HepG2 (cell line): ENCODE data around the gene DGAT2. TPM values are rescaled to one million over a fixed set of nuclear protein-coding genes. Genes with fewer than 3 reads are reported as not detected.

Experiments used
- ATAC-seq: fragments of 200-7000 bp; cut with Tn5 transposase; 3 replicates; pipeline ENCODE4 v1.9.1; 2020; ENCODE audit warnings: mild to moderate bottlenecking, moderate library complexity
- BruUV-seq: library from RNA; stranded (reverse); fragments of 400-500 nt; replicated peaks from 2 replicates; lab custom pipeline; 2021; lab: Mats Ljungman, UMichigan
- CTCF ChIA-PET: fragments of 300-600 bp; formaldehyde crosslinking; extraction: SDS; loops from one replicate; lab custom pipeline; 2021; ENCODE audit warnings: low total read pairs, inconsistent platforms, low intra/inter-chr PET ratio; lab: Yijun Ruan, JAX
- POLR2A ChIA-PET: fragments of 350-600 bp; sonication (Branson Sonifier 250); formaldehyde crosslinking; loops from one replicate; lab custom pipeline; 2020; ENCODE audit warnings: antibody characterized with exemption, inconsistent platforms; lab: Yijun Ruan, JAX
- DNase-seq: peaks from one replicate; pipeline ENCODE4 v3.0.0-alpha.2; 2015; ENCODE audit warnings: low spot score
- FAIRE-seq: peaks from 3 replicates; lab custom pipeline; 2011; peaks lifted over from hg19 to GRCh38; lab: Jason Lieb, UNC
- H2AFZ ChIP-seq: one replicate; pipeline ENCODE4 v1.6.1; 2011; ENCODE audit warnings: low read length, inconsistent platforms
- H3K27ac ChIP-seq: fragments of 300-600 bp; 3 replicates; pipeline ENCODE4 v1.8.0; 2011; ENCODE audit warnings: mixed run types, mild to moderate bottlenecking, mixed read lengths, low read length, inconsistent platforms; ENCODE audit not compliant: insufficient read depth; ENCODE audit errors: extremely low read length
- H3K27me3 ChIP-seq, 2 experiments: fragments of 200-600 bp in 1 of 2; 2 replicates in 1 of 2; 3 replicates in 1 of 2; pipeline versions ENCODE4 v1.6.0 to v1.8.0; 2011; ENCODE audit warnings: low read length in 2 of 2, mild to moderate bottlenecking in 2 of 2, moderate library complexity in 2 of 2, inconsistent platforms in 1 of 2; ENCODE audit not compliant: insufficient read depth in 2 of 2, control insufficient read depth in 1 of 2
- H3K36me3 ChIP-seq, 2 experiments: fragments of 200-600 bp in 1 of 2; replicated peaks in 1 of 2; 2 replicates in 1 of 2; 3 replicates in 1 of 2; pipeline versions ENCODE4 v1.5.1 to v1.8.0; 2011; ENCODE audit warnings: low read length in 2 of 2, inconsistent platforms in 1 of 2; ENCODE audit not compliant: insufficient read depth in 2 of 2, control insufficient read depth in 1 of 2
- H3K4me1 ChIP-seq: 2 replicates; pipeline ENCODE4 v1.5.1; 2012; ENCODE audit warnings: low read length, inconsistent platforms; ENCODE audit not compliant: insufficient read depth
- H3K4me2 ChIP-seq: 2 replicates; pipeline ENCODE4 v1.6.0; 2011; ENCODE audit warnings: low read depth, low read length, inconsistent platforms
- H3K4me3 ChIP-seq, 3 experiments: fragments of 200-600 bp in 1 of 3; sonication (generic), shearing (Covaris generic) in 1 of 3; replicated peaks in 1 of 3; 2 replicates each; pipeline ENCODE4 v1.5.1; 2011 to 2016; ENCODE audit warnings: low read length in 3 of 3, inconsistent platforms in 2 of 3, low read depth in 2 of 3, mild to moderate bottlenecking in 2 of 3, control low read depth in 1 of 3, mixed read lengths in 1 of 3; ENCODE audit not compliant: insufficient read depth in 1 of 3
- H3K79me2 ChIP-seq: one replicate; pipeline ENCODE4 v1.6.1; 2011; ENCODE audit warnings: low read length, inconsistent platforms; ENCODE audit not compliant: insufficient read depth
- H3K9ac ChIP-seq: 2 replicates; pipeline ENCODE4 v1.6.0; 2011; ENCODE audit warnings: mild to moderate bottlenecking, low read depth, low read length, inconsistent platforms; ENCODE audit not compliant: insufficient read depth
- H3K9me3 ChIP-seq: 2 replicates; pipeline ENCODE4 v1.5.1; 2012; ENCODE audit warnings: mild to moderate bottlenecking, low read length
- H4K20me1 ChIP-seq: 2 replicates; pipeline ENCODE4 v1.6.0; 2011; ENCODE audit warnings: inconsistent platforms, mild to moderate bottlenecking, low read length, moderate library complexity; ENCODE audit not compliant: insufficient read depth
- ARNT2 ChIP-seq: sonication (generic); formaldehyde crosslinking; IDR thresholded peaks from 2 replicates; pipeline ENCODE4 v1.8.0; 2022; ENCODE audit warnings: mild to moderate bottlenecking, low read depth, missing genetic modification reagents, moderate library complexity
- MEF2D ChIP-seq: sonication (generic); formaldehyde crosslinking; IDR thresholded peaks from 2 replicates; pipeline ENCODE4 v1.5.1; 2020; ENCODE audit warnings: mild to moderate bottlenecking, missing genetic modification reagents
- NFIB ChIP-seq: sonication (generic); formaldehyde crosslinking; IDR thresholded peaks from 2 replicates; pipeline ENCODE4 v1.9.0; 2021; ENCODE audit warnings: missing genetic modification reagents, mild to moderate bottlenecking, borderline replicate concordance
- THRA ChIP-seq: sonication (generic); formaldehyde crosslinking; IDR thresholded peaks from 2 replicates; pipeline ENCODE4 v1.4.0; 2020; ENCODE audit warnings: missing genetic modification reagents, borderline replicate concordance
- ZFP91 ChIP-seq: sonication (generic); formaldehyde crosslinking; IDR thresholded peaks from 2 replicates; pipeline ENCODE4 v1.9.0; 2022; ENCODE audit warnings: missing genetic modification reagents, mild to moderate bottlenecking, borderline replicate concordance
- ZNF296 ChIP-seq: sonication (generic); formaldehyde crosslinking; conservative IDR thresholded peaks from 2 replicates; pipeline ENCODE4 v1.5.0; 2020; ENCODE audit warnings: mild to moderate bottlenecking, missing genetic modification reagents
- ZNF510 ChIP-seq: sonication (generic); formaldehyde crosslinking; IDR thresholded peaks from 2 replicates; pipeline ENCODE4 v1.4.0; 2020; ENCODE audit warnings: low read depth, mild to moderate bottlenecking, missing genetic modification reagents
- ZNF576 ChIP-seq: sonication (generic); formaldehyde crosslinking; IDR thresholded peaks from 2 replicates; pipeline ENCODE4 v1.4.0; 2020; ENCODE audit warnings: mild to moderate bottlenecking, missing genetic modification reagents
- WGBS: methylation state at CpG from one replicate; pipeline ENCODE4 v1.1.6; 2017; ENCODE audit warnings: low lambda C conversion rate; 5-methylcytosine and 5-hydroxymethylcytosine counted together
- in situ Hi-C: cut with HindIII; loops from 2 replicates; pipeline ENCODE4 v1.10.0; 2017; ENCODE audit warnings: low pct_unique_long_range_greater_than_20kb; ENCODE audit not compliant: extremely low pct_ligation_motif_present
- intact Hi-C: fragments of 100-400 bp; cut with micrococcal nuclease; formaldehyde crosslinking; loops from one replicate; pipeline ENCODE4 v1.10.0; 2022; ENCODE audit not compliant: unreplicated experiment
- polyA plus RNA-seq, 8 experiments: library from polyadenylated mRNA; depleted of rRNA in 3 of 8; stranded (reverse) in 7 of 8; unstranded in 1 of 8; fragments of >200 nt; fragmentation: Illumina TruSeq in 4 of 8; extraction: Trizol in 4 of 8; gene quantifications; 2 replicates each; pipeline versions ENCODE4 v1.2.1 to v1.2.3, GENCODE V29; 2011 to 2016; ENCODE audit warnings: low read depth in 4 of 8, missing spikeins in 1 of 8, mixed read lengths in 1 of 8; ENCODE audit not compliant: insufficient read depth in 1 of 8
- total RNA-seq, 5 experiments: library from RNA; depleted of rRNA; stranded (reverse); fragments of >200 nt; fragmentation: Illumina TruSeq; extraction: Trizol; gene quantifications; 2 replicates each; pipeline ENCODE4 v1.2.3, GENCODE V29; 2016; ENCODE audit warnings: low read depth in 1 of 5

DGAT2 gene
- total and polyA plus RNA-seq, 2 of the 13 experiments (the other 11 are each of a cell fraction or from before 2014, with no cell fraction given), result 39.0 to 65.6 TPM

GRCh38 chr11:75801362-75802020, 32.9 kb downstream of the DGAT2 start:
- 95% methylated on average over 8 of the region's 9 CpGs for WGBS
- no peak overlapping the region for H3K27ac ChIP-seq
- no TSS peak for BruUV-seq
- ATAC-seq, result no peak
- no peak for DNase-seq
- intact Hi-C loops, result loop anchor here (5.0 kb wide), 2 partner anchors 34 to 516 kb away; partner anchors contain the start of gene DGAT2
- H3K4me1 ChIP-seq, result peaks cover 33% of the 10 kb centered on the region
- H3K27me3 ChIP-seq, result no peaks in the 10 kb centered on the region
- no peaks in the 10 kb centered on the region for H3K9me3 ChIP-seq
- POLR2A ChIA-PET, result interaction anchor here (0.6 to 4.2 kb wide), 6 partner anchors 8 to 82 kb away, joined by 3 to 23 read pairs (median 4); no protein-coding TSS in a partner anchor
- no peak overlapping the region for H3K4me3 ChIP-seq
- TF ChIP-seq ZFP91 (CRISPR knock-in tag) (no peak), MEF2D (no peak), ZNF576 (CRISPR knock-in tag) (no peak), THRA (no peak), NFIB (CRISPR knock-in tag) (no peak), ARNT2 (CRISPR knock-in tag) (no peak), ZNF296 (CRISPR knock-in tag) (no peak), ZNF510 (no peak)
- TF ChIP-seq, all 625 proteins: peak for 0
- in situ Hi-C loops, result no loop called here
- Histone ChIP-seq H4K20me1 (no peaks in the 10 kb centered on the region), H2AFZ (no peak overlapping the region), H3K9ac (no peak overlapping the region), H3K79me2 (no peaks in the 10 kb centered on the region), H3K4me2 (no peak overlapping the region), H3K36me3 (peaks cover 9 to 49% of the 10 kb centered on the region in 2 experiments)
- CTCF ChIA-PET, result no interaction called here
- no peak for FAIRE-seq
